D721Med (cell line): ENCODE results near the gene L3MBTL3.
A peak's percentile ranks its signal among the peaks of the same experiment; 100 is the strongest.

Experiments
- DNase-seq: peaks from one replicate; pipeline ENCODE4 v3.0.0; 2011; ENCODE audit warnings: low spot score; ENCODE audit not compliant: insufficient read length
- FAIRE-seq: peaks from 2 replicates; lab custom pipeline; 2011; peaks lifted over from hg19 to GRCh38; lab: Jason Lieb, UNC
- TF ChIP-seq, protein P1 (sequence below): IDR thresholded peaks from 2 replicates; pipeline ENCODE4 v1.5.1; 2012; ENCODE audit warnings: mild to moderate bottlenecking, control low read depth; ENCODE audit not compliant: insufficient read depth; ENCODE audit errors: missing control alignments

The L3MBTL3 gene

DNA sequence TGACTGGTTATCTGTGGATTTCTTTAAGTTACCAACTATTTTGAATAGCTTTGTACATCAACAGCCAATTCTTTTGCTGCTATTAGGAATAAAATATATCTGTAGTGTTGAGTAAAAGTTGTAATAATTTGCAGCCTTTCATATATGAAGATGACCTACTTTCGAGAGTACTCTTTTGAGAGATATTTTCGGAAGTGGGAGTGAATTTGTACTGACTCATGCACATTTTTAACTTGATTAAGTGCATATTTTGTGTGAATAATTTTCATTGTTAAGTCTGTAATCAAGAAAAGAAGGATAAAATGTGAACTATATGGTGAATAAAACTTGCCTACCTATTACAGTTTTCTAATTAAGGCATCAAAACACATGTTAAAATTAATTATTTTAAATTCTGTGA lies 51.9 kb downstream of the L3MBTL3 start:
- FAIRE-seq: no peak
- no peak for DNase-seq
- TF ChIP-seq, protein P1, sequence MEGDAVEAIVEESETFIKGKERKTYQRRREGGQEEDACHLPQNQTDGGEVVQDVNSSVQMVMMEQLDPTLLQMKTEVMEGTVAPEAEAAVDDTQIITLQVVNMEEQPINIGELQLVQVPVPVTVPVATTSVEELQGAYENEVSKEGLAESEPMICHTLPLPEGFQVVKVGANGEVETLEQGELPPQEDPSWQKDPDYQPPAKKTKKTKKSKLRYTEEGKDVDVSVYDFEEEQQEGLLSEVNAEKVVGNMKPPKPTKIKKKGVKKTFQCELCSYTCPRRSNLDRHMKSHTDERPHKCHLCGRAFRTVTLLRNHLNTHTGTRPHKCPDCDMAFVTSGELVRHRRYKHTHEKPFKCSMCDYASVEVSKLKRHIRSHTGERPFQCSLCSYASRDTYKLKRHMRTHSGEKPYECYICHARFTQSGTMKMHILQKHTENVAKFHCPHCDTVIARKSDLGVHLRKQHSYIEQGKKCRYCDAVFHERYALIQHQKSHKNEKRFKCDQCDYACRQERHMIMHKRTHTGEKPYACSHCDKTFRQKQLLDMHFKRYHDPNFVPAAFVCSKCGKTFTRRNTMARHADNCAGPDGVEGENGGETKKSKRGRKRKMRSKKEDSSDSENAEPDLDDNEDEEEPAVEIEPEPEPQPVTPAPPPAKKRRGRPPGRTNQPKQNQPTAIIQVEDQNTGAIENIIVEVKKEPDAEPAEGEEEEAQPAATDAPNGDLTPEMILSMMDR: no peak

DNA sequence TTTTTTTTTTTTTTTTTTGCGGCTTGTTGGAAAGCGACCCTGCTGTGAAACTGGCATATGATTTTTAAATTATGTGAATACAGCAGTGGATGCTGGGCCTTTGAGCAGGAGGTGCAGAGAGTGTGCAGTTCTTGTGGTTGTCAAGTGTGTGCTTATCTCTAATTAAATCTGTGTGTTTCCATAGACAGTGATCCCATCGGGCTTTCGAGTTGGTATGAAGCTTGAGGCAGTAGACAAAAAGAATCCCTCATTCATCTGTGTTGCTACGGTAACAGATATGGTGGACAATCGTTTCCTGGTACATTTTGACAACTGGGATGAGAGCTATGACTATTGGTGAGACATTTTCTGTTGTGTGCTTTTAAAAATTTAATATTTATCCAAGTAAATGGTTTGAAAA lies 52.4 kb downstream of the L3MBTL3 start:
- TF ChIP-seq, protein P1: no peak
- no peak for DNase-seq
- FAIRE-seq: no peak

DNA sequence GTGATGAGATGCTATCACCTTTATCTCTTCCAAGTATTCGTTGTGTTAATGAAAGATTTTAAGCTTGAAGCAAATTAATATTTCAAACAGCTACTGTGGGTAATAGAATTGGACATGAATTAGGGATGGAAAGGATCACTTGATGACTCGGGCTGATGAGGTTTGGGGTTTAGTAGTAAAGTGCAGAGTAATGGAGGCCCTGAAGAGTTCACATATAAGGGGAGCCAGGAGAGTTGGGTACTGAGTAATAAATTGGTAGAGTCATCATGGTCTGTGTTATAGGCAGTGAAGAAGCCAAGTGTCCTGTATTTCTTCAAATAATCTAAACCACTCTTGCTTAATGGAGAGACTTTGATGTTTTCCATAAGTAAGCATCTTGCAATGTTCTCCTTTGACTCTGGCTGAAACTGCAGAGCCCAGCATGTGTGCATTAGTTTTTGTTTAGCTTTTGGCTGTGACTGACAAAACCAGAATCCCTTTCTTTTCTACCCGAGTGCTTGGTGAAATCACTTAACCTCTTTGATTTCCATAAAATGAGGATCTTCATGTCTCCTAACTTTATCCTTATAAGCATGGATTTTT lies 57.6 kb downstream of the L3MBTL3 start:
- FAIRE-seq (no peak), DNase-seq (no peak)
- TF ChIP-seq, protein P1: no peak

DNA sequence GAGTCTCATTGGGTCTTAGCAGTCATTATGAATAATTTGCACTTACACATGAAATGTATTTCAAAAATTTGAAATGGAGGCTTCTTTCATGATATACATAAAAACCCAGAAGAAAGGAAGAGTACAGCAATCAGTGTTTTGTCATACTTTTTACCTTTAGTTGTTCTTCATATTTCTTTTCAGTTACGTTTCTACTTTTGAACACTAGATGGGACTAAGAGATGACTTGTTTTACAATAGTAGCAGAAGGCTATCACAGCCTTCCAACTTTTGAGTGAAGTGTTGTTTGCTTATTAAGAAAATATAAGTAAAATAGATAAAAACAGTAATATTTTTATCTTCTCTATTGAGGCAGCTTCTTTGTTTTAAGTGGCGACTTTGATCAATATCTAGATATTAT lies 58.1 kb downstream of the L3MBTL3 start:
- DNase-seq (no peak), FAIRE-seq (no peak)
- TF ChIP-seq, protein P1: peak; percentile 51

DNA sequence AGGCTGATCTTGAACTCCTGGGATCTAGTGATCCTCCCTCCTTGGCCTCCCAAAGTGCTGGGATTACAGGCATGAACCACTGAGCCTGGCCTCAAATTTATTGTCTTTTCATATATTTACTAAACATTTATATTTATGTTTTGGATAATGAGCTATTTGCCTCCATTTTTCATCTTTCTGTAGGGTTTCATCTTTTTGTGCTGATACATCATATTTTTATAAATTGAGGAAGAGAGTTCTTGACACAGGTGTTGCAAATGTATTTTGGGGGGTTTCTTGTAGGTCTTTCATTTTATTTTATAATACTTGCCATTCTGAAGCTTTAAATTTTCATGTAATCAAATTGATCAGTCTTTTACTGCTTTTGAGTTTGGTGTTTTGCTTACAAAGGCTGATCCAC lies 72.4 kb downstream of the L3MBTL3 start:
- DNase-seq: no peak
- TF ChIP-seq, protein P1: no peak

DNA sequence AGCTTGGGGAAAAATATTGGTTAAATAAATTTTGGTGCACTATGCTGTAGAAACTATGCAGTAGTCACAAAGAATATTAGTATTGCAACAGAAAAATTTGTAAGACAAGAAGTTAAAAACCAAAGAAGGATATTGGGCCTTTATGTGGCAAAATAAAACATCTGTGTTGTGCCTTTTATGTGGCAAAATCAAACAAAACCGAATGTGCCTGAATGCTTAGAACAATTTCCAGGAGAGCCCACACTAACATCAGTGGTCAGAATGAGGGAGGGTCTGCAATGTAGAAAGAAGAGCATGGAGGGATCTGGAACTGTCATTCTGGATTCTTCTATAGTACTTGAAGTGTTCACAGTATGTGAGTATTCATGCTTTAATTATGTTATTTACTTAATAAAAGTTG lies 75.2 kb downstream of the L3MBTL3 start:
- FAIRE-seq (no peak), DNase-seq (no peak)
- TF ChIP-seq, protein P1: no peak

More for the DNA sequence above, 72.4 kb downstream of the L3MBTL3 start:
- no peak for FAIRE-seq

DNA sequence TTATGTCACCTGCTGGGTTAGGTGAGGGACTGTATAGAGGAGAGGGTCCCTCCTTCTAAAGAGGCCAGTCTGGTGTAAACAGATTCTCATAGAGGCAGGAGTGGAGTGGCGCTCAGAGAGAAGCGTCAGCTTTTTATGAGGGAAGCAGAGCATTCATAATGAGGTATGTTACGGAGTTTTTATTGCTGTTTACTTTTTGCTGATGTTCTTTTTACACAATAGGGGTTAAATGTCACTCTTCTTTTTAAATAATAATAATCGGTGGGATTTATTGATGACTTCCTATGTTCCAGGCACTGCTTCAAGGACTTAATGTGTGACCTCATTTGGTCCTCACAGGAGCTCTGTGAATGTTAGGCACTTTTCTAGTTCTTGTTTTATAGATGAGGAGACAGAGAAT lies 79.9 kb downstream of the L3MBTL3 start:
- no peak for DNase-seq
- FAIRE-seq: no peak

More for the DNA sequence above, 79.9 kb downstream of the L3MBTL3 start:
- TF ChIP-seq, protein P1: no peak
